ENCODE measurements around the gene FOXL2NB.
"Not testable (repeated sequence)": the region's sequence is repeated elsewhere in the genome, so short reads cannot be mapped to it uniquely, and the experiment has no call there.

Gene FOXL2NB

DNA sequence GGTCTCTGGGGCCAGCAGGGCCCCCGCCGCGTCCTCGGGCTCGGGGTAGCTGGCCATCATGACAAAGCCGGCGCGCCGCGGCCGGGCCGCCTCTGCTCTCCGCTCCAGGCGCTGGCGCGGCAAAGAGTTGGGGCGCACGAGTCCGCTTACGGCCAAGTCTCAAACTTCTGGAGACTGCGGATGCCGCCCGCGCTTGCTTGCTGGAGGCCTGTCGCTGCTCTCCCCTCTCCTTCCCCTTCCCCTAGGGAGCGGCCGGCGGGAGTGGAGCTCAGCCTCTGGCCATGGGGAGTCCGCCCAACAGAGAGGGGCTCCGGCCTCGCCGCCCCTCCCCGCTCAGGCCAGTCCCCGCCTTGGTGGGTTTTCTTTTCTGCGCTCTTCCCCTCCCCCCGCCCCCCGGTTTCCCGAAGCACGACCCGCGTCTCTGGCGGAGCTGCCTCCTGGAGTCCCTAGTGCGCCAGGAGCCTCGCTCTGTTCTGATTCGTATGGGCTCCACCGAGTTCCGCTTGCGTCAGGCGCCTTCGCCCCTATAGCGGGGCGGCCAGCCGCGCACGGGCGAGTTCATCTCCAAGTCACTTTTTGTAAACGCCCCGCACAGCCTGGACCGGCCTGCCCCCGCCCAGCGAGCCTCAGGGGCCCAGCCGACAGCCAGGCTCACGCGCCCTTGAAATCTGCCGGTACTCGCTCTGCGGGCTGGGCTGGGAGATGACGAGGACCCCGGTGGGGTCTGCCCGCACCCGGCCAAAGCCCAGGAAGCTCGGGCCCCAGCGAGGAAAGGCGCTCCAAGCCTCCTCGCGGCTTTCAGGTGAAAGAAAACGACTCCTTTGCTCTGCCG, at the start of gene FOXL2NB, which contains the start of gene FOXL2:
Gene FOXL2NB, plus strand, starts transcription at position 555 of the 832 bp plus-strand sequence. Its CDS starts 148 bp downstream, at position 703.
Gene FOXL2, minus strand, starts transcription at position 475 of the 832 bp plus-strand sequence. Its CDS starts 415 bp downstream, at position 60.
- peak; percentile 35 for DNase-seq

DNA sequence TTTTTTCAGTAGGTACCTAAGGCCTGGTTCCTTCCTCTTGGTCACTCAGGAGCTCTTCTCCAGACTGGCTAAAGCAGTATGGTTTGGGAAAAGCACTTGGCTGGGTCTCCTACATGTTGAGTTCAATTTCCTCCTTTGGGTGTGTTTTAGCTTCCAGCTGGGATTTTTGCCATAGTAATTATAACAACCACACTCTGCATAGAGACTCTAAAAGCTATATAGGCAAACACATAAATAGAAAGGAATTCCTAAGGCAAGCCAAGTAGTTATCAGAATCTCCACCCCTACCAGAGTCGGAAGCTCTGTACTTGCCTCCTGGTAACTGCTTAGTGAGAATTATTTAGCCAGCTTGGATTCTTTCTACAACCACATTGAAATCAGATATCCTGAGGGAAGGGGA, 48.7 kb upstream of the FOXL2NB start:
- DNase-seq = no peak

DNA sequence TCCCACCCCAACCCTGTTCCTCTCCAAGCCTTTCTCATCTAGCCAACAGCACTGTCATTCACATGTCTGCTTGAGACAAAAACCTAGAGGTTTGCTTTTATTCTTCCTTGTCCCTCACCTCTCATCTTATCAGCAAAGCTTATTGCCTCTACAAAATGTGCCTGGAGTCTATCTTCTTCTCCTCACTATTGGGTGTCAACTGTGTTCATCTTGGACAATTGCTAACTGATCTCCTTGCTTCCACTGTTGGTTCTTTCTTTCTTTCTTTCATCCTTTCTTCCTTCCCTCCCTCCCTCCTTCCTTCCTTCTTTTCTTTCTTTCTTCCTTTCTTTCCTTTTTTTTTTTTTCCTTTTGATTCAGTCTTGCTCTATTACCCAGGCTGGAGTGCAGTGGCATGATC, 48.3 kb upstream of the FOXL2NB start:
- DNase-seq = no peak

- DNase-seq = no peak
These were observed 47.5 kb upstream of the FOXL2NB start for GRCh38 chr3:138899351-138899991.

DNA sequence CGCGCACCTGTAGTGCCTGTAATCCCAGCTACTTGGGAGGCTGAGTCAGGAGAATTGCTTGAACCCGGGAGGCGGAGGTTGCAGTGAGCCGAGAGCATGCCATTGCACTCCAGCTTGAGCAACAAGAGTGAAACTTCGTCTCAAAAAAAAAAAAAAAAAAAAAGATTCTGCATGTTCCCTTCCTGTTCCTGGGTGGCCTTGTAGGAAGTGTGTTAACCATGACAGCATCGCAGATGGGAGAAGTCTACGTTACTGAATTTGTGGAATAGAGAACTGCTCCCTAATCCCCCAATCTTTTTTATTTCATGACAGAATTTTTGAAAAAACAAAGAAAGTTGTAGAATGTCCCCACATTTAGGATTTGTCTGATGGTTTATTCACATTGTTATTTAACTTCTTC, 45.5 kb upstream of the FOXL2NB start:
- no peak for DNase-seq

DNA sequence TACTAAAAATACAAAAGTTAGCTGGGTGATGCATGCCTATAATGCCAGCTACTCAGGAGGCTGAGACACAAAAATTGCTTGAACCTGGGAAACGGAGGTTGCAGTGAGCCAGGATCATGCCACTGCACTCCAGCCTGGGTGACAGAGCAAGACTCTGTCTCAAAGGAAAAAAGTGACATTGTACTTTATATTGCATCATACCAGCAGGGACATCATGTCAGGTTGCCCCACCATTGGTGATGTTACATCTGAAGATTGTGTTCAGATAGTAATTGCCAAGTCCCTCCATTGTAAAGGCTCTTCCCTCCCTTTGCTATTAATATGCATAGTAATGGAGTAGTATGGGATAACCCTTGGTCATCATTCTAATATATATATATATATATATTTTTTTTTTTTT, 44.8 kb upstream of the FOXL2NB start:
- DNase-seq = no peak

DNA sequence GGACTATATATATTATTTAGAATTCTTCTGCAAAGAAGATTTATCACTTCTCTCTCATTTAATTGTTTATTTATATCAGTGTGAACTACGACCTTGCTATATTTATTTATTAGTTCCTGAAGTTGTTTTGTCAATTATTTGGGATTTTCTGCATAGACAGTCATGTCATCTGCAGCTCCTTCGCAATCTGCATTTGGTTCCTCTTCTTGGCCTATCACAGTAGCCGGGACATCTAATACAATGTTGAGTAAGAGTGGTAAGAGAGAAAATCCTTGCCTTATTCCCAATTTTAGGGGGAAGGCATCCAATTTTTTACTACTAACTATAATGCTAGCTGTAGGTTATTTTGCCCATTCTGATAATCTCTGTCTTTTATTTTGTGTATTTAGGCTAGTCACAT, 39.5 kb upstream of the FOXL2NB start:
- no peak for DNase-seq

GRCh38 chr3:138908846-138909245, 38.2 kb upstream of the FOXL2NB start:
- DNase-seq = no peak

- no peak for DNase-seq
These were observed 37.1 kb upstream of the FOXL2NB start for GRCh38 chr3:138909904-138910303.

DNA sequence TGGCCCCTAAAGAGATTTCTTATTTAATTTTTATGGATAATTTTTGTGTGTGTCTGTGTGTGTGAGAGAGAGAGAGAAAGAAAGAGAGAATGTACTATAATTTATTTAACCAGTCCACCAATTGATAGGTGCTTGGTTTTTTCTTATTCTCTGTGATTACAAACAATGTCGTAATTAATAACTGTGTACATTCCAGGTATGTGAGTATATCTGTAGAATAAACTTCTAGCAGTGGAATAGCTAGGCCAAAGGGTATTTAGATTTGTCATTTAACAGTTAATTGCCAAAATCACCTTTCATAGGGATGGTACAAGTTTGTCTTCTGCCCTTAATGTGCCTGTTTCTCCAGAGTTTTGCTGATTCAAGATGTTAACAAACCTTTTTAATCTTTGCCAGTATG, 35.4 kb upstream of the FOXL2NB start:
- DNase-seq = no peak

GRCh38 chr3:138912237-138912636, 34.8 kb upstream of the FOXL2NB start:
- DNase-seq = no peak

DNA sequence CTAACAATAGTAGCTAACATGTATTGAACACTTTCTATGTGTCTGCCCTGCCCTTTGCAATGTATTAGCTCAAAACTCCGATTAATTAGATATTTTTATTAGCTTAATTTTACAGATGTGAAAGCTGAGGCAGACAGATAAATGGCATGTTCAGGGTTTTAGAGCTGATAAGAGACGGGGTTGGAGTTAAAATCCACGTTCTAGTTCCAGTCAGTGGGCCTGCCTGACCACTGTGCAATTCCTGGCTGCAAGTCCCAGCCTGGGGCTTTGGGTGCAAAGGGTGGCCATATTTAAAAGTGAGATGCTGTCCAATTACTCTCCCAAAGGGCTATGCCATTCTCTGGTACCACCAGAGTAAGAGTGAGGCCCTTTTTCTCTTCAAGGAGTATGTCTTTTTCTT, 33.3 kb upstream of the FOXL2NB start:
- DNase-seq = no peak

DNA sequence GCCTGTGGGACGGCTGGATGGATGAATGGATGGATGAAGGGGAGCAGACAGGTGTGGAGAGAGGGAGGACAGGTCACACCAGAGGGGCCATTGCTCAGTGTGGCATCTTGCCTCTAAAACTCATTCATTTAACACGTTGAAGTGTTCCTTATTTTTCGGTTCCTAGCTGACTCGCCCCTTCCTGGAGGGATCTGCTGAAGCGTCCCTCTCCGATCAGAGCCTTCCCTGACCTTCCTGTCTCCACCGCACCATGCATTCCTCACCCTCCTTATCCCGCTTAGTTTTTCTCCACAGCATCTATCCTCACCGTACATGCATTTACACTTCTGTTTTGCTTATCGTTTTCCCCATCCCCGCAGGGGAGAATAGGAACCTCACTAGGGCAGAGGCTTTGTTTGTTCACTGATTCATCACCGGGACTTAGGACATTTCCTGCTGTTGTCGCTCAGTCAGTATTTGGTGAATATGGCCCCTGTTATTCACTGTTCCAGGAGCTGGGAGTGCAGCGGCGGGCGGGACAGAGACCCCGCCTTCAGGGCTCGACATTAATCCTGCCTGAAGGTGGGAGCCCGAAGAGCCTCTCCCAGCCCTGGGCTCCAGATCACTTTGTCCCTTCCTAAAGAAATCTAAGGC, 32.0 kb upstream of the FOXL2NB start:
- DNase-seq = no peak

DNA sequence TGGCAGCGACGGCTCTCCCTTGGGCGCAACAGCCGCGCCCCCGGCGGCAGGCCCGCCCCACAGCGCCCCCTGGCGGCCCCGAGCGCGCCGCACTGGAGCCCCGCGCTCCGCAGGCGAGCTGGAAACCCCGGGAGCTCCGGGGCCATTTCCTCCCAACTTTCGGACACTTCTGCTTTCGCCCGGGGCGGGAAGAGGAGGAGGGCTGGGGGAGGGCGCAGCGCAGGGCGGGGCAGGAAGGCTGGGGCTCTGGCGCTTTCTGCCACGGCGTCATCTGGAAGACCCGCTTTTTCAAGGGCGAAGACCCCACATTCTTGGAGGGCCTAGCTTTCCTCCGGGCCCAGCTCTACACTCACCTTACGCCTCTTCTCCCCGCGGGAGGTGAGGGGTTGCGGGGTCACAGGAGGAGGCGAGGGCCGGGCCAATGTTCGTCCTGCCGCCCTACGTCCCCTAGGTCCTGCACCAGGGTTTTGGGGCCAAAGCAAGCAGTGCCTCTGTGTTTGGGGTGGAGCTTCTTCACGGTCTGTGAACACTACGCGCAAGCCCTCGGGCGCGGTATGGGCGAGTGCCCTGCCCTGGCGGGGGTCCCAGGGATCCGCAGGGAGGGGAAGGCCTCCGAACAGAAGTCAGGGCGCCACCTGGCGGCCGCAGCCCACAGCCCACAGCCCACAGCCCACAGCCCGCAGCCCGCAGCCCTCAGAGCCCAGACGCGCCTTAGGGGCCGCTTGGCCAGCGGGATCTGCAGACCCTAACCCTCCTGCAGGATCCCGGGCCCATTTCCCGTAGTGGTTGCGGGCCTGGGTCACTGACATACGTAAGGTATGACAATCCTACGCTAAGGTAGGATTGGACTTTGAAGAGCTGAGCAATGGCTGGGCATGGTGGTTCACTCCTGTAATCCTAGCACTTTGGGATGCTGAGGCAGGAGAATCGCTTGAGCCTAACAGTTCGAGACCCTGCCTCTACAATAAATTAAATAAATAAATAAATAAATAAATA, 31.2 kb upstream of the FOXL2NB start:
- DNase-seq = peak; percentile 77

DNA sequence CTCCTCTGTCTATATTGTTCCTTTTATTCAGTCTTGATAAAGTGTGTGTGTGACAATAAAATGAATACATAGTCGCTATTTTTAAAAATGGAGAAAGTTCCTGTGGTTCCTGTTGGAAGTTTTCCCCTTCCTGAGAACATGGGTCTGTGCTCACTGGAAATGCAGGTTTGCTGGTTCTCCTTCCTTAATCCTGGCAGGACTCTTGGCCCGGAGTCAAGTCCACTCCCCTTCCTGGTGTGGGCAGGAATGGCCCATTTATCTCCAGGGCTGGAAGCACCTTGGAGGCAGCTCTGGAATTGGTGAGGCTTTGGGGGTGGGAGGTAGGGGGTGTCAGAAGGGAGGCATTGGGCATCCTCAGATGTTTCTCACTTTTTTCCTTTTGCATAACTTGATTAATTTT, 30.2 kb upstream of the FOXL2NB start:
- no peak for DNase-seq

DNA sequence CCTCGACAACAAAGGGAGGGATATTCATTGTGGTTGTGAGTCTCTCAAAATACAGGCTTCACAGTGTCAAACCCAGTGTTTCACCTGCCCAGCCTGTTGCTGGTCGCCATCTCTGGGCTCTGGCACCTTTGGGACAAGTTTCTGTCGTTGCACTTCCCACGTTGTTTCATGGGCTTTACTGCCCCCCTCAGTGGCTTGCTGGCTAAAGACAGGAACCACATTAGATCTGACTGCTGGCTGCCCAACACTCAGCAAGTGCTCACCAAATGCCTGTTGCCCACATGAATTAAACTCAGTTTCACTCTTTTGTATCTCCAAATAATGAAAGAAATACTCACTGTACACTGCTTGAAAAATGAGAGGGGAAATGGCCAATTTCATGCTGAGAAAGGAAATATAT, 27.7 kb upstream of the FOXL2NB start:
- DNase-seq = no peak

DNA sequence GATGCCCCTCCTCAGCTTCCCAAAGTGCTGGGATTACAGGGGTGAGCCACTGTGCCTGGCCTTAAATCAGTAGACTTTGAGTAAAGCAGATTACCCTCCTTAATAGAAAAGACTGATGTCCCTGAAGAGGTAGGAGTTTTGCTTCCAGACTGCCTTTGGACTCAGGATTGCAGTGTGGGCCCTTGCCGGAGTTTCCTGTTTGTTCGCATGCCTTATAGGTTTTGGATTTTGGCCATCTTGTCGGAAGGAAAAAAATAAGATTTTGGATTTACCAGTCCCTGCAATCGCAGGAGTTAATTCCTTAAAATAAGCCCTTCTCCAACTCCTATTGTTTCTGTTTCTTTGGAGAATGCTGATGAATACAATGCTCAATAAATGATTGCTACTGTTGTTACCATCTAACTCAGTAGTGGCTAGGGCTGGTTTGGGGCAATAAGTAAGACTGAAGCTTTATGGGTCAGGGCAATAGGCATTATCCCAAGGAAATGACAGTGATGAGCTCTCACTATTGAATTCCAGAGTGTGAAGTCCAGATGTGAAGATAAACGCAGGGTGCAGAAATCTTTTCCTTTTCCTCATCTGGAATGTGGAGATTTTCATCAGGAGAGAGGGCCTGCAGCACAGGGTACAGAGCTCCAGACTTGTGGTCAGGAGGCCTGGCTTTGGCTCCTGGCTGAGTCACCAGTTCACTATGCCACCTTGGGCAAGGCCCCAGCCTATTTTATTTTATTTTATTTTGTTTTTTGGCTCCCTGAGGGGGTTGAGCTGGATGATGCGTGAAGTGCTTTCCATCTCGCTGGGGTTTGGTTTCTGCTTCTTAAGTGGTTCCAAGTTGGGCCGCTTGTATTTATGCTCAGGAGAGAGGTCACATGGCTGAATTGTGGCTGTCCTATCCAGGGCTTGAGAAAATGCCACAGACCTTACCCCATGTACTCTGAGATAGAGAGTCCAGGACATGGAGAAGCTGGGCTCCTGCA, 25.4 kb upstream of the FOXL2NB start:
- no peak for DNase-seq

GRCh38 chr3:138922400-138922799, 24.6 kb upstream of the FOXL2NB start:
- not testable (repeated sequence) for DNase-seq

DNA sequence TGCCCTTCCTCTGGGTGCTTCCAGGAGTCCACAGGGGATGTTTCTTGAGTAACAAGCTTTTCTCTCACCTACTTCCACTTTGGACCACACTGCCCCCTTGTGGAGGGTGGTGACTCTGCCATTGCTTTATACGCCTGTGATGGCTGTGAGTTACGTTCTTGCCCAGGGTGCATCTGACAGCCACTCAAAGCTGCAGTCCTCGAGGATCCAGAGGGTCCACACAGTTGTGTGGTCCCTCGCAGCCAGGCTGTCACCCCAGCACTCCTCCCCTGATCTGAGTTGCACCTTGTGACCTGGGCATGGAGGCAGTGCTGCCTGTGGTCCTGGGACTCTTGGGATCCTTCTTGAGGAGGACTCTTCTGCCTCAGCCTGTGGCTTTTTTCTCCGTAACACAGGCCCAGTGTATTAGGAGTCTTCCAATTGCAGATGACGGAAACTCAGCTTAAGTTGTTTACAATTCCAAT, 23.5 kb upstream of the FOXL2NB start:
- peak; percentile 65 for DNase-seq

- DNase-seq = no peak
These were observed 18.2 kb upstream of the FOXL2NB start for GRCh38 chr3:138928727-138929372.
